ENCODE measurements around the gene GRB14. TPM values are rescaled to one million over a fixed set of nuclear protein-coding genes. Genes with fewer than 3 reads are reported as not detected.

GRB14 gene
- total RNA-seq, 1 experiment from 2014 or later: 18.4 TPM

GRCh38 chr2:164567335-164567989 lies 53.8 kb downstream of the GRB14 start:
- Mint-ChIP-seq H3K36me3 (ENCODE audit: insufficient read depth, unreplicated experiment) (no peaks in the 10 kb centered on the region), H3K4me1 (ENCODE audit: low read depth, unreplicated experiment) (peaks cover 27% of the 10 kb centered on the region), H3K4me3 (ENCODE audit: low read depth, unreplicated experiment) (no peak overlapping the region), H3K9me3 (ENCODE audit: low read depth, unreplicated experiment) (no peaks in the 10 kb centered on the region), H3K27ac (ENCODE audit: unreplicated experiment) (no peak overlapping the region), H3K27me3 (ENCODE audit: unreplicated experiment) (no peaks in the 10 kb centered on the region)
- no peak for TF ChIP-seq CTCF (IDR thresholded peaks at IDR 0.05; ENCODE audit: unreplicated experiment)
- CTCF ChIA-PET: interaction anchor here (1.3 kb wide), 1 partner anchor 403 kb away, joined by 3 read pairs; no protein-coding TSS in a partner anchor
- BruUV-seq (replicated peaks): no TSS peak
- no peak for DNase-seq
- intact Hi-C loops (cut with micrococcal nuclease; ENCODE audit: unreplicated experiment): no loop called here

GRCh38 chr2:164565359-164565758 lies 55.9 kb downstream of the GRB14 start:
- intact Hi-C loops (cut with micrococcal nuclease; ENCODE audit: unreplicated experiment): no loop called here
- Mint-ChIP-seq H3K36me3 (ENCODE audit: insufficient read depth, unreplicated experiment) (no peaks in the 10 kb centered on the region), H3K4me1 (ENCODE audit: low read depth, unreplicated experiment) (peaks cover 14% of the 10 kb centered on the region), H3K4me3 (ENCODE audit: low read depth, unreplicated experiment) (no peak overlapping the region), H3K27me3 (ENCODE audit: unreplicated experiment) (no peaks in the 10 kb centered on the region), H3K9me3 (ENCODE audit: low read depth, unreplicated experiment) (no peaks in the 10 kb centered on the region), H3K27ac (ENCODE audit: unreplicated experiment) (no peak overlapping the region)
- TF ChIP-seq CTCF (IDR thresholded peaks at IDR 0.05; ENCODE audit: unreplicated experiment): no peak
- CTCF ChIA-PET: no interaction called here
- BruUV-seq (replicated peaks): no TSS peak
- no peak for DNase-seq

GRCh38 chr2:164562666-164563065 lies 58.6 kb downstream of the GRB14 start:
- CTCF ChIA-PET: no interaction called here
- no peak overlapping the region for H3K4me3 Mint-ChIP-seq (ENCODE audit: low read depth, unreplicated experiment)
- no TSS peak for BruUV-seq (replicated peaks)
- H3K9me3 Mint-ChIP-seq (ENCODE audit: low read depth, unreplicated experiment): no peaks in the 10 kb centered on the region
- intact Hi-C loops (cut with micrococcal nuclease; ENCODE audit: unreplicated experiment): no loop called here
- H3K27ac Mint-ChIP-seq (ENCODE audit: unreplicated experiment): no peak overlapping the region
- no peaks in the 10 kb centered on the region for H3K27me3 Mint-ChIP-seq (ENCODE audit: unreplicated experiment)
- H3K36me3 Mint-ChIP-seq (ENCODE audit: insufficient read depth, unreplicated experiment): no peaks in the 10 kb centered on the region
- TF ChIP-seq CTCF (IDR thresholded peaks at IDR 0.05; ENCODE audit: unreplicated experiment): no peak
- DNase-seq: no peak
- peaks cover 9% of the 10 kb centered on the region for H3K4me1 Mint-ChIP-seq (ENCODE audit: low read depth, unreplicated experiment)

- intact Hi-C loops (cut with micrococcal nuclease; ENCODE audit: unreplicated experiment): no loop called here
- BruUV-seq (replicated peaks): no TSS peak
- Mint-ChIP-seq H3K4me3 (ENCODE audit: low read depth, unreplicated experiment) (no peak overlapping the region), H3K4me1 (ENCODE audit: low read depth, unreplicated experiment) (peaks cover 9% of the 10 kb centered on the region), H3K27ac (ENCODE audit: unreplicated experiment) (no peak overlapping the region), H3K27me3 (ENCODE audit: unreplicated experiment) (no peaks in the 10 kb centered on the region), H3K9me3 (ENCODE audit: low read depth, unreplicated experiment) (no peaks in the 10 kb centered on the region), H3K36me3 (ENCODE audit: insufficient read depth, unreplicated experiment) (no peaks in the 10 kb centered on the region)
- TF ChIP-seq CTCF (IDR thresholded peaks at IDR 0.05; ENCODE audit: unreplicated experiment): no peak
- CTCF ChIA-PET: interaction anchor here (0.9 to 1.2 kb wide), 2 partner anchors 24 to 38 kb away, joined by 3 to 4 read pairs; no protein-coding TSS in a partner anchor
- DNase-seq: no peak
Measured at GRCh38 chr2:164561991-164562390, 59.3 kb downstream of the GRB14 start.
